Measurements from ENCODE around the gene SNX20. TPM values are rescaled to one million over a fixed set of nuclear protein-coding genes. Genes with fewer than 3 reads are reported as not detected.

SNX20 gene
- total and polyA plus RNA-seq, 2 donors (not counting 3 experiments of a cell fraction or from before 2014, with no cell fraction given), result not detected

GRCh38 chr16:50670476-50670875 lies 10.6 kb downstream of the SNX20 start:
- H3K9me1 ChIP-seq (replicated peaks; ENCODE audit: control insufficient read depth, extremely low read depth, insufficient read depth, low read length), result no peaks in the 10 kb centered on the region
- ChIA-PET CTCF (interaction anchor here (1.0 to 10.9 kb wide), 3 partner anchors 9 to 136 kb away, joined by 3 to 179 read pairs (median 8); no protein-coding TSS in a partner anchor), POLR2A (no interaction called here)
- no peaks in the 10 kb centered on the region for H3K36me3 ChIP-seq (ENCODE audit: control insufficient read depth in 2 of 2, extremely low read depth in 1 of 2, insufficient read depth in 2 of 2, low read length in 2 of 2)
- intact Hi-C loops (cut with micrococcal nuclease) (no loop called here), dilution Hi-C loops (cut with MboI; ENCODE audit: extremely low pct_ligation_motif_present, low sequenced_read_pairs) (no loop called here)
- H2AFZ ChIP-seq (ENCODE audit: low read depth, low read length), result no peak overlapping the region
- TF ChIP-seq FOS (IDR thresholded peaks at IDR 0.05; ENCODE audit: borderline replicate concordance, insufficient read depth, low read length), result no peak
- no peak for TF ChIP-seq MYC (IDR thresholded peaks at IDR 0.05; ENCODE audit: low read depth, low read length)
- TF ChIP-seq JUN (IDR thresholded peaks at IDR 0.05; ENCODE audit: borderline replicate concordance, insufficient read depth, insufficient read length, low read depth), result no peak
- no peak for TF ChIP-seq GATA2 (IDR thresholded peaks at IDR 0.05; ENCODE audit: insufficient read depth, insufficient read length, low read depth, low read length)
- no peak for TF ChIP-seq MAX (IDR thresholded peaks at IDR 0.05; ENCODE audit: insufficient read depth, insufficient read length)
- TF ChIP-seq, protein P1, sequence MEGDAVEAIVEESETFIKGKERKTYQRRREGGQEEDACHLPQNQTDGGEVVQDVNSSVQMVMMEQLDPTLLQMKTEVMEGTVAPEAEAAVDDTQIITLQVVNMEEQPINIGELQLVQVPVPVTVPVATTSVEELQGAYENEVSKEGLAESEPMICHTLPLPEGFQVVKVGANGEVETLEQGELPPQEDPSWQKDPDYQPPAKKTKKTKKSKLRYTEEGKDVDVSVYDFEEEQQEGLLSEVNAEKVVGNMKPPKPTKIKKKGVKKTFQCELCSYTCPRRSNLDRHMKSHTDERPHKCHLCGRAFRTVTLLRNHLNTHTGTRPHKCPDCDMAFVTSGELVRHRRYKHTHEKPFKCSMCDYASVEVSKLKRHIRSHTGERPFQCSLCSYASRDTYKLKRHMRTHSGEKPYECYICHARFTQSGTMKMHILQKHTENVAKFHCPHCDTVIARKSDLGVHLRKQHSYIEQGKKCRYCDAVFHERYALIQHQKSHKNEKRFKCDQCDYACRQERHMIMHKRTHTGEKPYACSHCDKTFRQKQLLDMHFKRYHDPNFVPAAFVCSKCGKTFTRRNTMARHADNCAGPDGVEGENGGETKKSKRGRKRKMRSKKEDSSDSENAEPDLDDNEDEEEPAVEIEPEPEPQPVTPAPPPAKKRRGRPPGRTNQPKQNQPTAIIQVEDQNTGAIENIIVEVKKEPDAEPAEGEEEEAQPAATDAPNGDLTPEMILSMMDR (IDR thresholded peaks at IDR 0.05; ENCODE audit: extremely low read depth in 1 of 2, insufficient read depth in 1 of 2, low read depth in 1 of 2, low read length in 2 of 2), result no peak
- TF ChIP-seq POLR2A (IDR thresholded peaks at IDR 0.05; ENCODE audit: low read depth, low read length), result no peak
- TF ChIP-seq POLR2AphosphoS5 (IDR thresholded peaks at IDR 0.05; ENCODE audit: insufficient read depth, low read depth, low read length), result no peak
- TF ChIP-seq EZH2 (IDR thresholded peaks at IDR 0.05; ENCODE audit: borderline replicate concordance, low read depth, low read length, severe bottlenecking), result no peak
- H3K4me3 ChIP-seq (replicated peaks in 1 of 3; ENCODE audit: insufficient read depth in 1 of 3, low read depth in 1 of 3, low read length in 3 of 3), result no peak overlapping the region
- H3K79me2 ChIP-seq (ENCODE audit: control insufficient read depth, insufficient read depth, low read length), result no peaks in the 10 kb centered on the region
- DNase-seq (ENCODE audit: low read depth, low spot score) (no peak), FAIRE-seq (no peak)
- H3K4me1 ChIP-seq (ENCODE audit: control insufficient read depth, extremely low read depth, insufficient read depth, low read length), result no peaks in the 10 kb centered on the region
- no peak overlapping the region for H3K27ac ChIP-seq (ENCODE audit: insufficient read depth, low read depth, low read length)
- H3K4me2 ChIP-seq (ENCODE audit: insufficient read depth, low read length), result no peak overlapping the region
- no peaks in the 10 kb centered on the region for H4K20me1 ChIP-seq (replicated peaks; ENCODE audit: control insufficient read depth, extremely low read depth, insufficient read depth, low read length)
- peaks cover 3% of the 10 kb centered on the region for H3K9me3 ChIP-seq (replicated peaks; ENCODE audit: control insufficient read depth, insufficient read depth, low read length)
- BruUV-seq (replicated peaks), result no TSS peak
- H3K9ac ChIP-seq (replicated peaks; ENCODE audit: extremely low read depth, insufficient read depth, low read length), result no peak overlapping the region
- no peaks in the 10 kb centered on the region for H3K27me3 ChIP-seq (ENCODE audit: control insufficient read depth in 2 of 2, insufficient read depth in 2 of 2, low read length in 2 of 2)
